K562 (cell line): ENCODE data around the gene ZZZ3. TPM values are rescaled to one million over a fixed set of nuclear protein-coding genes. Genes with fewer than 3 reads are reported as not detected.

Source experiments
- ATAC-seq: fragments of 200-7000 bp; cut with Tn5 transposase; 3 replicates; pipeline ENCODE4 v1.9.1; 2020; ENCODE audit warnings: moderate library complexity
- BruUV-seq: library from RNA; stranded (reverse); fragments of 400-500 nt; replicated peaks from 2 replicates; lab custom pipeline; 2021; lab: Mats Ljungman, UMichigan
- CTCF ChIA-PET: fragments of 300-600 bp; formaldehyde crosslinking; extraction: SDS; loops from one replicate; lab custom pipeline; 2021; ENCODE audit warnings: low intra/inter-chr PET ratio; lab: Yijun Ruan, JAX
- POLR2A ChIA-PET: fragments of 300-600, 350-650 bp; sonication (Branson Sonifier 250); formaldehyde crosslinking; extraction: SDS; loops from one replicate; lab custom pipeline; 2021; ENCODE audit warnings: antibody characterized with exemption, inconsistent platforms; lab: Yijun Ruan, JAX
- DNase-seq, 4 experiments: peaks; one replicate each; pipeline versions ENCODE4 v3.0.0 to v3.0.0-alpha.2; 2011 to 2018; ENCODE audit warnings: low spot score in 3 of 4, mixed read lengths in 3 of 4; ENCODE audit errors: extremely low read depth in 1 of 4
- FAIRE-seq: peaks from 2 replicates; lab custom pipeline; 2011; peaks lifted over from hg19 to GRCh38; lab: Jason Lieb, UNC
- H2AFZ ChIP-seq: 2 replicates; pipeline ENCODE4 v1.6.0; 2011; ENCODE audit warnings: low read depth, low read length, control low read depth, inconsistent platforms
- H3K27ac ChIP-seq: fragments of 200-600 bp; 3 replicates; pipeline ENCODE4 v1.8.0; 2011; ENCODE audit warnings: low read depth, mild to moderate bottlenecking, control low read depth, inconsistent platforms, low read length, moderate library complexity, mixed read lengths; ENCODE audit errors: extremely low read depth
- H3K27me3 ChIP-seq, 2 experiments: fragments of 300-600 bp in 1 of 2; 2 replicates in 1 of 2; 3 replicates in 1 of 2; pipeline versions ENCODE4 v1.6.0 to v1.8.0; 2011; ENCODE audit warnings: inconsistent platforms in 2 of 2, low read length in 2 of 2, mild to moderate bottlenecking in 1 of 2, mixed read lengths in 1 of 2, moderate library complexity in 1 of 2; ENCODE audit not compliant: control insufficient read depth in 2 of 2, insufficient read depth in 2 of 2
- H3K36me3 ChIP-seq: fragments of 300-600 bp; 3 replicates; pipeline ENCODE4 v1.8.0; 2011; ENCODE audit warnings: mild to moderate bottlenecking, low read length, inconsistent platforms; ENCODE audit not compliant: control insufficient read depth, insufficient read depth
- H3K4me1 ChIP-seq, 2 experiments: fragments of 200-600 bp in 1 of 2; replicated peaks in 1 of 2; 2 replicates in 1 of 2; 3 replicates in 1 of 2; pipeline versions ENCODE4 v1.5.1 to v1.8.0; 2011; ENCODE audit warnings: inconsistent platforms in 2 of 2, low read length in 2 of 2, mild to moderate bottlenecking in 1 of 2, mixed read lengths in 1 of 2, moderate library complexity in 1 of 2; ENCODE audit not compliant: control insufficient read depth in 2 of 2, insufficient read depth in 2 of 2
- H3K4me2 ChIP-seq: 2 replicates; pipeline ENCODE4 v1.6.1; 2011; ENCODE audit warnings: low read length, control low read depth, inconsistent platforms, mixed read lengths; ENCODE audit not compliant: insufficient read depth
- H3K4me3 ChIP-seq: fragments of 200-600 bp; sonication (generic), shearing (Covaris generic); 2 replicates; pipeline ENCODE4 v1.5.1; 2016; ENCODE audit warnings: control low read depth, inconsistent platforms
- H3K79me2 ChIP-seq: fragments of 200-600 bp; 3 replicates; pipeline ENCODE4 v1.8.0; 2011; ENCODE audit warnings: low read length, inconsistent platforms; ENCODE audit not compliant: control insufficient read depth, insufficient read depth
- H3K9ac ChIP-seq, 2 experiments: 2 replicates each; pipeline versions ENCODE4 v1.6.0 to v1.6.1; 2011; ENCODE audit warnings: low read depth in 2 of 2, low read length in 2 of 2, control low read depth in 1 of 2, inconsistent platforms in 1 of 2, mild to moderate bottlenecking in 1 of 2, mixed read lengths in 1 of 2; ENCODE audit not compliant: insufficient read depth in 1 of 2
- H3K9me1 ChIP-seq: one replicate; pipeline ENCODE4 v1.6.0; 2011; ENCODE audit warnings: inconsistent platforms, mild to moderate bottlenecking, low read length, moderate library complexity; ENCODE audit not compliant: control insufficient read depth, insufficient read depth
- H3K9me3 ChIP-seq: replicated peaks from 2 replicates; pipeline ENCODE4 v1.5.1; 2011; ENCODE audit warnings: low read depth, low read length, inconsistent platforms; ENCODE audit not compliant: control insufficient read depth, insufficient read depth
- H4K20me1 ChIP-seq: replicated peaks from 2 replicates; pipeline ENCODE4 v1.6.1; 2011; ENCODE audit warnings: low read length, inconsistent platforms, mixed read lengths; ENCODE audit not compliant: control insufficient read depth, insufficient read depth
- C11orf30 ChIP-seq: fragments of 450-650 bp; IDR thresholded peaks from 2 replicates; pipeline ENCODE4 v1.6.1; 2016; ENCODE audit warnings: low read depth, mild to moderate bottlenecking
- NR2C1 ChIP-seq, 2 experiments: fragments of 450-650 bp; IDR thresholded peaks; 2 replicates each; pipeline ENCODE4 v1.6.1; 2017; ENCODE audit warnings: mild to moderate bottlenecking in 2 of 2, antibody characterized with exemption in 1 of 2, inconsistent platforms in 1 of 2, missing compliant biosample characterization in 1 of 2, missing genetic modification characterization in 1 of 2
- SRSF1 ChIP-seq: fragments of 200-400 bp; formaldehyde crosslinking; IDR thresholded peaks from 2 replicates; pipeline ENCODE4 v1.6.1; 2017; ENCODE audit warnings: mild to moderate bottlenecking, low read depth, low read length, moderate library complexity
- ZBTB17 ChIP-seq: fragments of 450-650 bp; formaldehyde crosslinking; IDR thresholded peaks from 2 replicates; pipeline ENCODE4 v1.4.0; 2020; ENCODE audit warnings: mild to moderate bottlenecking
- ZFX ChIP-seq: sonication (generic); formaldehyde crosslinking; IDR thresholded peaks from 2 replicates; pipeline ENCODE4 v1.8.0; 2022; ENCODE audit warnings: mild to moderate bottlenecking, missing genetic modification reagents, moderate library complexity
- ZNF121 ChIP-seq: sonication (generic); formaldehyde crosslinking; conservative IDR thresholded peaks from 2 replicates; pipeline ENCODE4 v1.8.0; 2022; ENCODE audit warnings: missing genetic modification reagents
- WGBS: fragments of 100-300 bp; shearing (Covaris generic); methylation state at CpG from one replicate; pipeline ENCODE4 v1.1.6; 2016; ENCODE audit warnings: low coverage, mixed read lengths; ENCODE audit not compliant: insufficient coverage; ENCODE audit errors: missing lambda C conversion rate; 5-methylcytosine and 5-hydroxymethylcytosine counted together
- in situ Hi-C: fragments of 300-500 bp; cut with MboI; formaldehyde crosslinking; loops from 4 replicates; pipeline ENCODE4 v1.15.0; 2018; ENCODE audit warnings: inconsistent platforms, mixed read lengths
- intact Hi-C: fragments of 100-400 bp; cut with micrococcal nuclease; formaldehyde crosslinking; loops from 2 replicates; pipeline ENCODE4 v1.14.2; 2022
- polyA plus RNA-seq, 8 experiments: library from polyadenylated mRNA; depleted of rRNA in 4 of 8; stranded (reverse) in 5 of 8; unstranded in 3 of 8; fragments of >200 nt; fragmentation: Nextera tagmentation in 2 of 8; fragmentation: Illumina TruSeq in 1 of 8; extraction: Ambion mirVana in 2 of 8; extraction: Trizol in 1 of 8; gene quantifications; 2 replicates each; pipeline versions ENCODE4 v1.2.1 to v1.2.3, GENCODE V29; 2011 to 2014; ENCODE audit warnings: inconsistent platforms in 1 of 8, missing spikeins in 1 of 8
- total RNA-seq, 7 experiments: library from RNA; depleted of rRNA in 6 of 7; stranded (reverse); fragments of >200 nt in 6 of 7; fragmentation: Illumina TruSeq in 2 of 7; extraction: Trizol in 2 of 7; gene quantifications; 2 replicates each; pipeline versions ENCODE4 v1.2.1 to v1.2.3, GENCODE V29; 2011 to 2021; ENCODE audit warnings: low replicate concordance in 1 of 7
- TF ChIP-seq, protein P1 (sequence below): fragments of 450-650 bp; formaldehyde crosslinking; IDR thresholded peaks from 2 replicates; pipeline ENCODE4 v1.4.0; 2020; ENCODE audit warnings: mild to moderate bottlenecking, mixed read lengths
- TF ChIP-seq, protein P2 (sequence below): sonication (generic); formaldehyde crosslinking; IDR thresholded peaks from 2 replicates; pipeline ENCODE4 v1.9.0; 2022; ENCODE audit warnings: mild to moderate bottlenecking, missing genetic modification reagents
- TF ChIP-seq, protein P3 (sequence below): fragments of 250-450 bp; sonication (Bioruptor Pico); IDR thresholded peaks from 2 replicates; pipeline ENCODE4 v1.8.0; 2022; ENCODE audit warnings: inconsistent platforms
- TF ChIP-seq, protein P4 (sequence below): fragments of 450-650 bp; IDR thresholded peaks from 2 replicates; pipeline ENCODE4 v1.6.1; 2016; ENCODE audit warnings: missing biosample characterization, missing genetic modification characterization

Gene ZZZ3
- total and polyA plus RNA-seq, 9 of the 15 experiments (the other 6 are each of a cell fraction or from before 2014, with no cell fraction given), result 13.9 to 64.0 (median 36.7) TPM

DNA sequence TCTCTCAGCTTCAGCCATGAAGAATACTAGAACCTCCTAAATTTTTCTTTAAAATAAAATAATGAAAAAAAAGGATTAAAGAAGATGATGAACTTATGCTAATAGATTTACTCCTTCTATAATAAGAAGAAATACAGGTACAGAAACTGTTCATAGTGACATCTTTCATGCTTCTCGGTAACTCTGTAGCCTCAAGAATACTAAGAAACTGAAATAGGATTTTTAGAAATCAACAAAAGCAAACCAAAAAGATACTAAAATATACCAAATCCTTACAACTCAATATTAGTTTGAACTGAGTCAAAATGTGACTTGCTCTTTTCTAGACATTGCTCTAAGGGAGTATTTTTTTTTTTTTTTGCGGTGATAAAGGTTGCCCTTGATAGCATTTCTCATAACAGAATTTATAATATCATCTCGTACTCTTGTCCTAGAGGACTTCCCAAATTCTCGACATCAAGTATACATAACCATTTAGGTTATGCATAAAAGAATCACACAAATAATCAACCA lies 42.8 kb downstream of the ZZZ3 start:
- Histone ChIP-seq H3K79me2 (peaks cover 36% of the 10 kb centered on the region), H3K36me3 (peaks cover 40% of the 10 kb centered on the region), H3K4me1 (no peaks in the 10 kb centered on the region), H3K9me1 (no peaks in the 10 kb centered on the region), H3K4me2 (no peak overlapping the region), H3K4me3 (no peak overlapping the region), H2AFZ (no peak overlapping the region), H3K9me3 (no peaks in the 10 kb centered on the region), H3K9ac (no peak overlapping the region), H4K20me1 (no peaks in the 10 kb centered on the region), H3K27ac (no peak overlapping the region), H3K27me3 (no peaks in the 10 kb centered on the region)
- CTCF ChIA-PET, result no interaction called here
- intact Hi-C loops (no loop called here), in situ Hi-C loops (no loop called here)
- no TSS peak for BruUV-seq
- DNase-seq, result no peak
- no peak for FAIRE-seq
- POLR2A ChIA-PET, result no interaction called here
- TF ChIP-seq, protein P1, sequence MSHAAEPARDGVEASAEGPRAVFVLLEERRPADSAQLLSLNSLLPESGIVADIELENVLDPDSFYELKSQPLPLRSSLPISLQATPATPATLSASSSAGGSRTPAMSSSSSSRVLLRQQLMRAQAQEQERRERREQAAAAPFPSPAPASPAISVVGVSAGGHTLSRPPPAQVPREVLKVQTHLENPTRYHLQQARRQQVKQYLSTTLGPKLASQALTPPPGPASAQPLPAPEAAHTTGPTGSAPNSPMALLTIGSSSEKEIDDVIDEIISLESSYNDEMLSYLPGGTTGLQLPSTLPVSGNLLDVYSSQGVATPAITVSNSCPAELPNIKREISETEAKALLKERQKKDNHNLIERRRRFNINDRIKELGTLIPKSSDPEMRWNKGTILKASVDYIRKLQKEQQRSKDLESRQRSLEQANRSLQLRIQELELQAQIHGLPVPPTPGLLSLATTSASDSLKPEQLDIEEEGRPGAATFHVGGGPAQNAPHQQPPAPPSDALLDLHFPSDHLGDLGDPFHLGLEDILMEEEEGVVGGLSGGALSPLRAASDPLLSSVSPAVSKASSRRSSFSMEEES (CRISPR knock-in tag), result no peak
- TF ChIP-seq, protein P2, sequence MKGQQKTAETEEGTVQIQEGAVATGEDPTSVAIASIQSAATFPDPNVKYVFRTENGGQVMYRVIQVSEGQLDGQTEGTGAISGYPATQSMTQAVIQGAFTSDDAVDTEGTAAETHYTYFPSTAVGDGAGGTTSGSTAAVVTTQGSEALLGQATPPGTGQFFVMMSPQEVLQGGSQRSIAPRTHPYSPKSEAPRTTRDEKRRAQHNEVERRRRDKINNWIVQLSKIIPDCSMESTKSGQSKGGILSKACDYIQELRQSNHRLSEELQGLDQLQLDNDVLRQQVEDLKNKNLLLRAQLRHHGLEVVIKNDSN (CRISPR knock-in tag), result no peak
- TF ChIP-seq NR2C1 (IDR thresholded peaks at IDR 0.05), result no peak
- no peak for TF ChIP-seq NR2C1 (tag; IDR thresholded peaks at IDR 0.05)
- no peak for TF ChIP-seq ZNF121 (CRISPR knock-in tag)
- TF ChIP-seq ZBTB17 (CRISPR knock-in tag), result no peak
- TF ChIP-seq ZFX, result no peak
- no peak for TF ChIP-seq SRSF1
- TF ChIP-seq C11orf30, result no peak
- TF ChIP-seq, protein P3, sequence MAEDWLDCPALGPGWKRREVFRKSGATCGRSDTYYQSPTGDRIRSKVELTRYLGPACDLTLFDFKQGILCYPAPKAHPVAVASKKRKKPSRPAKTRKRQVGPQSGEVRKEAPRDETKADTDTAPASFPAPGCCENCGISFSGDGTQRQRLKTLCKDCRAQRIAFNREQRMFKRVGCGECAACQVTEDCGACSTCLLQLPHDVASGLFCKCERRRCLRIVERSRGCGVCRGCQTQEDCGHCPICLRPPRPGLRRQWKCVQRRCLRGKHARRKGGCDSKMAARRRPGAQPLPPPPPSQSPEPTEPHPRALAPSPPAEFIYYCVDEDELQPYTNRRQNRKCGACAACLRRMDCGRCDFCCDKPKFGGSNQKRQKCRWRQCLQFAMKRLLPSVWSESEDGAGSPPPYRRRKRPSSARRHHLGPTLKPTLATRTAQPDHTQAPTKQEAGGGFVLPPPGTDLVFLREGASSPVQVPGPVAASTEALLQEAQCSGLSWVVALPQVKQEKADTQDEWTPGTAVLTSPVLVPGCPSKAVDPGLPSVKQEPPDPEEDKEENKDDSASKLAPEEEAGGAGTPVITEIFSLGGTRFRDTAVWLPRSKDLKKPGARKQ (CRISPR knock-in tag), result no peak
- TF ChIP-seq, protein P4, sequence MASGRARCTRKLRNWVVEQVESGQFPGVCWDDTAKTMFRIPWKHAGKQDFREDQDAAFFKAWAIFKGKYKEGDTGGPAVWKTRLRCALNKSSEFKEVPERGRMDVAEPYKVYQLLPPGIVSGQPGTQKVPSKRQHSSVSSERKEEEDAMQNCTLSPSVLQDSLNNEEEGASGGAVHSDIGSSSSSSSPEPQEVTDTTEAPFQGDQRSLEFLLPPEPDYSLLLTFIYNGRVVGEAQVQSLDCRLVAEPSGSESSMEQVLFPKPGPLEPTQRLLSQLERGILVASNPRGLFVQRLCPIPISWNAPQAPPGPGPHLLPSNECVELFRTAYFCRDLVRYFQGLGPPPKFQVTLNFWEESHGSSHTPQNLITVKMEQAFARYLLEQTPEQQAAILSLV (tag), result no peak
- ATAC-seq, result no peak
- WGBS, result 90% methylated on average over 4 of the region's 4 CpGs
